PFSK-1 (cell line): ENCODE measurements around the gene SLC13A3.

Experiments used
- POLR2AphosphoS5 ChIP-seq: IDR thresholded peaks from 2 replicates; pipeline ENCODE4 v1.6.1; 2012; ENCODE audit warnings: low read depth, mild to moderate bottlenecking, control low read depth, low read length, moderate library complexity
- SIN3A ChIP-seq: IDR thresholded peaks from 2 replicates; pipeline ENCODE4 v1.6.1; 2012; ENCODE audit warnings: mild to moderate bottlenecking, low read length, moderate library complexity, borderline replicate concordance; ENCODE audit not compliant: insufficient read depth
- TAF1 ChIP-seq: IDR thresholded peaks from 2 replicates; pipeline ENCODE4 v1.6.1; 2012; ENCODE audit warnings: low read length, control low read depth, borderline replicate concordance; ENCODE audit not compliant: insufficient read depth
- TF ChIP-seq, protein P1 (sequence below), 2 experiments: IDR thresholded peaks; 2 replicates each; pipeline versions ENCODE4 v1.6.1 to v1.8.0; 2011 to 2012; ENCODE audit warnings: low read depth in 2 of 2, low read length in 2 of 2, control low read depth in 1 of 2, inconsistent platforms in 1 of 2, mild to moderate bottlenecking in 1 of 2, moderate library complexity in 1 of 2; ENCODE audit not compliant: insufficient read depth in 1 of 2

- TF ChIP-seq SIN3A (no peak), POLR2AphosphoS5 (no peak), TAF1 (no peak)
- TF ChIP-seq, protein P1, sequence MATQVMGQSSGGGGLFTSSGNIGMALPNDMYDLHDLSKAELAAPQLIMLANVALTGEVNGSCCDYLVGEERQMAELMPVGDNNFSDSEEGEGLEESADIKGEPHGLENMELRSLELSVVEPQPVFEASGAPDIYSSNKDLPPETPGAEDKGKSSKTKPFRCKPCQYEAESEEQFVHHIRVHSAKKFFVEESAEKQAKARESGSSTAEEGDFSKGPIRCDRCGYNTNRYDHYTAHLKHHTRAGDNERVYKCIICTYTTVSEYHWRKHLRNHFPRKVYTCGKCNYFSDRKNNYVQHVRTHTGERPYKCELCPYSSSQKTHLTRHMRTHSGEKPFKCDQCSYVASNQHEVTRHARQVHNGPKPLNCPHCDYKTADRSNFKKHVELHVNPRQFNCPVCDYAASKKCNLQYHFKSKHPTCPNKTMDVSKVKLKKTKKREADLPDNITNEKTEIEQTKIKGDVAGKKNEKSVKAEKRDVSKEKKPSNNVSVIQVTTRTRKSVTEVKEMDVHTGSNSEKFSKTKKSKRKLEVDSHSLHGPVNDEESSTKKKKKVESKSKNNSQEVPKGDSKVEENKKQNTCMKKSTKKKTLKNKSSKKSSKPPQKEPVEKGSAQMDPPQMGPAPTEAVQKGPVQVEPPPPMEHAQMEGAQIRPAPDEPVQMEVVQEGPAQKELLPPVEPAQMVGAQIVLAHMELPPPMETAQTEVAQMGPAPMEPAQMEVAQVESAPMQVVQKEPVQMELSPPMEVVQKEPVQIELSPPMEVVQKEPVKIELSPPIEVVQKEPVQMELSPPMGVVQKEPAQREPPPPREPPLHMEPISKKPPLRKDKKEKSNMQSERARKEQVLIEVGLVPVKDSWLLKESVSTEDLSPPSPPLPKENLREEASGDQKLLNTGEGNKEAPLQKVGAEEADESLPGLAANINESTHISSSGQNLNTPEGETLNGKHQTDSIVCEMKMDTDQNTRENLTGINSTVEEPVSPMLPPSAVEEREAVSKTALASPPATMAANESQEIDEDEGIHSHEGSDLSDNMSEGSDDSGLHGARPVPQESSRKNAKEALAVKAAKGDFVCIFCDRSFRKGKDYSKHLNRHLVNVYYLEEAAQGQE (IDR thresholded peaks at IDR 0.05; ENCODE audit: insufficient read depth in 1 of 2, low read depth in 2 of 2, low read length in 2 of 2) = no peak
Measured at GRCh38 chr20:46523108-46523507, 128.2 kb downstream of the SLC13A3 start.
